ENCODE measurements around the gene SKI.

Gene SKI

GRCh38 chr1:2196901-2197638 is 31.0 kb upstream of the SKI start:
- Histone ChIP-seq H2BK5ac (ENCODE audit: low read length) (peak overlapping the region; percentile 93), H3K27ac (replicated peaks; ENCODE audit: low read length) (no peak overlapping the region), H3K27me3 (ENCODE audit: control insufficient read depth in 3 of 3, insufficient read depth in 3 of 3, low read depth in 1 of 3, low read length in 3 of 3) (peaks cover 0 to 3% (median 0%) of the 10 kb centered on the region in 3 experiments), H2AK5ac (ENCODE audit: low read depth, low read length) (peak overlapping the region; percentile 92), H3K79me1 (ENCODE audit: low read depth, low read length) (peaks cover 8% of the 10 kb centered on the region), H2BK120ac (ENCODE audit: low read depth, low read length) (peak overlapping the region; percentile 47), H3K4me1 (ENCODE audit: control insufficient read depth in 2 of 2, insufficient read depth in 1 of 2, low read depth in 1 of 2, low read length in 2 of 2) (peaks cover 15 to 28% of the 10 kb centered on the region in 2 donors), H4K8ac (ENCODE audit: low read depth, low read length) (no peak overlapping the region), H3K4ac (ENCODE audit: low read length) (no peak overlapping the region), H3K14ac (ENCODE audit: low read length) (no peak overlapping the region), H3K4me2 (ENCODE audit: insufficient read depth, low read length, poor library complexity, severe bottlenecking) (no peak overlapping the region), H3K9ac (ENCODE audit: low read depth, low read length, poor library complexity) (no peak overlapping the region), H3K4me3 (ENCODE audit: low read length in 2 of 2) (no peak overlapping the region), H2BK12ac (ENCODE audit: low read length) (peak overlapping the region; percentile 90), H2AFZ (ENCODE audit: low read length) (no peak overlapping the region), H3K36me3 (replicated peaks in 1 of 2; ENCODE audit: control insufficient read depth in 2 of 2, insufficient read depth in 2 of 2, low read length in 2 of 2) (peaks cover 3 to 12% of the 10 kb centered on the region in 2 donors), H3K18ac (ENCODE audit: low read length) (peak overlapping the region; percentile 57), H2BK15ac (ENCODE audit: low read length) (peak overlapping the region; percentile 94), H3K9me3 (replicated peaks in 1 of 2; ENCODE audit: control insufficient read depth in 2 of 2, insufficient read depth in 1 of 2, low read depth in 1 of 2, low read length in 2 of 2) (no peaks in the 10 kb centered on the region), H3K23ac (ENCODE audit: low read depth, low read length, poor library complexity) (peak overlapping the region; percentile 20), H4K91ac (ENCODE audit: low read depth, low read length, poor library complexity) (peak overlapping the region; percentile 53)
- no peak for DNase-seq (ENCODE audit: low spot score)
- WGBS, 2 donors (ENCODE audit: extremely low coverage in 2 of 2, insufficient read length in 2 of 2, insufficient replicate concordance in 1 of 2), result no CpG with 5 or more reads among the region's 17 CpGs

- H3K36me3 ChIP-seq (replicated peaks in 1 of 2; ENCODE audit: control insufficient read depth in 2 of 2, insufficient read depth in 2 of 2, low read length in 2 of 2), result peaks cover 2 to 6% of the 10 kb centered on the region in 2 donors
- H3K4ac ChIP-seq (ENCODE audit: low read length), result peak overlapping the region; percentile 11
- H4K91ac ChIP-seq (ENCODE audit: low read depth, low read length, poor library complexity), result no peak overlapping the region
- H3K23ac ChIP-seq (ENCODE audit: low read depth, low read length, poor library complexity), result no peak overlapping the region
- no peaks in the 10 kb centered on the region for H3K9me3 ChIP-seq (replicated peaks in 1 of 2; ENCODE audit: control insufficient read depth in 2 of 2, insufficient read depth in 1 of 2, low read depth in 1 of 2, low read length in 2 of 2)
- H3K9ac ChIP-seq (ENCODE audit: low read depth, low read length, poor library complexity), result peak overlapping the region; percentile 60
- H4K8ac ChIP-seq (ENCODE audit: low read depth, low read length), result no peak overlapping the region
- no CpG with 5 or more reads among the region's 10 CpGs for WGBS, 2 donors (ENCODE audit: extremely low coverage in 2 of 2, insufficient read length in 2 of 2, insufficient replicate concordance in 1 of 2)
- H2BK15ac ChIP-seq (ENCODE audit: low read length), result peak overlapping the region; percentile 67
- peaks cover 15 to 28% of the 10 kb centered on the region in 2 donors for H3K4me1 ChIP-seq (ENCODE audit: control insufficient read depth in 2 of 2, insufficient read depth in 1 of 2, low read depth in 1 of 2, low read length in 2 of 2)
- peak overlapping the region; percentile 41 for H2BK12ac ChIP-seq (ENCODE audit: low read length)
- no peak overlapping the region for H2AFZ ChIP-seq (ENCODE audit: low read length)
- peaks cover 0 to 3% (median 0%) of the 10 kb centered on the region in 3 experiments for H3K27me3 ChIP-seq (ENCODE audit: control insufficient read depth in 3 of 3, insufficient read depth in 3 of 3, low read depth in 1 of 3, low read length in 3 of 3)
- H2BK5ac ChIP-seq (ENCODE audit: low read length), result peak overlapping the region; percentile 93
- H3K14ac ChIP-seq (ENCODE audit: low read length), result no peak overlapping the region
- peak overlapping the region; percentile 47 for H2BK120ac ChIP-seq (ENCODE audit: low read depth, low read length)
- DNase-seq (ENCODE audit: low spot score), result no peak
- peaks cover 8% of the 10 kb centered on the region for H3K79me1 ChIP-seq (ENCODE audit: low read depth, low read length)
- no peak overlapping the region for H3K4me2 ChIP-seq (ENCODE audit: insufficient read depth, low read length, poor library complexity, severe bottlenecking)
- H2AK5ac ChIP-seq (ENCODE audit: low read depth, low read length), result peak overlapping the region; percentile 92
- no peak overlapping the region for H3K4me3 ChIP-seq (ENCODE audit: low read length in 2 of 2)
- no peak overlapping the region for H3K27ac ChIP-seq (replicated peaks; ENCODE audit: low read length)
- no peak overlapping the region for H3K18ac ChIP-seq (ENCODE audit: low read length)
These were observed 30.4 kb upstream of the SKI start for GRCh38 chr1:2197707-2198165.

GRCh38 chr1:2198571-2198970 is 29.5 kb upstream of the SKI start:
- DNase-seq (ENCODE audit: low spot score), result no peak
- peak overlapping the region; percentile 86 for H2AFZ ChIP-seq (ENCODE audit: low read length)
- peak overlapping the region; percentile 97 for H3K18ac ChIP-seq (ENCODE audit: low read length)
- peak overlapping the region; percentile 94 for H2BK5ac ChIP-seq (ENCODE audit: low read length)
- peak overlapping the region; percentile 96 for H4K8ac ChIP-seq (ENCODE audit: low read depth, low read length)
- peak overlapping the region; percentile 98 for H3K23ac ChIP-seq (ENCODE audit: low read depth, low read length, poor library complexity)
- WGBS, 2 donors (ENCODE audit: extremely low coverage in 2 of 2, insufficient read length in 2 of 2, insufficient replicate concordance in 1 of 2), result no CpG with 5 or more reads among the region's 11 CpGs
- H2BK120ac ChIP-seq (ENCODE audit: low read depth, low read length), result no peak overlapping the region
- H3K14ac ChIP-seq (ENCODE audit: low read length), result peak overlapping the region; percentile 38
- H2BK15ac ChIP-seq (ENCODE audit: low read length), result peak overlapping the region; percentile 100
- H3K4ac ChIP-seq (ENCODE audit: low read length), result peak overlapping the region; percentile 95
- peak overlapping the region in 1 of 2 donors; percentile 5 for H3K4me3 ChIP-seq (ENCODE audit: low read length in 2 of 2)
- peaks cover 13 to 30% of the 10 kb centered on the region in 2 donors for H3K4me1 ChIP-seq (ENCODE audit: control insufficient read depth in 2 of 2, insufficient read depth in 1 of 2, low read depth in 1 of 2, low read length in 2 of 2)
- H4K91ac ChIP-seq (ENCODE audit: low read depth, low read length, poor library complexity), result peak overlapping the region; percentile 72
- H2BK12ac ChIP-seq (ENCODE audit: low read length), result peak overlapping the region; percentile 99
- H3K9ac ChIP-seq (ENCODE audit: low read depth, low read length, poor library complexity), result peak overlapping the region; percentile 44
- H3K79me1 ChIP-seq (ENCODE audit: low read depth, low read length), result peaks cover 8% of the 10 kb centered on the region
- no peak overlapping the region for H3K4me2 ChIP-seq (ENCODE audit: insufficient read depth, low read length, poor library complexity, severe bottlenecking)
- no peaks in the 10 kb centered on the region for H3K9me3 ChIP-seq (replicated peaks in 1 of 2; ENCODE audit: control insufficient read depth in 2 of 2, insufficient read depth in 1 of 2, low read depth in 1 of 2, low read length in 2 of 2)
- H2AK5ac ChIP-seq (ENCODE audit: low read depth, low read length), result peak overlapping the region; percentile 100
- peaks cover 0 to 3% (median 0%) of the 10 kb centered on the region in 3 experiments for H3K27me3 ChIP-seq (ENCODE audit: control insufficient read depth in 3 of 3, insufficient read depth in 3 of 3, low read depth in 1 of 3, low read length in 3 of 3)
- no peaks in the 10 kb centered on the region for H3K36me3 ChIP-seq (replicated peaks in 1 of 2; ENCODE audit: control insufficient read depth in 2 of 2, insufficient read depth in 2 of 2, low read length in 2 of 2)
- no peak overlapping the region for H3K27ac ChIP-seq (replicated peaks; ENCODE audit: low read length)

Measured in neuronal stem cell (in vitro differentiated cells).